Large intestine (tissue), 3 donors: ENCODE measurements around the gene ADGRB3. TPM values are rescaled to one million over a fixed set of nuclear protein-coding genes. Genes with fewer than 3 reads are reported as not detected.
A peak's percentile ranks its signal among the peaks of the same experiment; 100 is the strongest.

Source experiments
- DNase-seq, 2 donors: peaks; one replicate each; pipeline versions ENCODE4 v3.0.0 to v3.0.0-alpha.2; 2013
- H3K27ac ChIP-seq: one replicate; pipeline ENCODE4 v1.5.1; 2013; ENCODE audit warnings: low read length
- H3K27me3 ChIP-seq: 2 replicates; pipeline ENCODE4 v1.6.1; 2013; ENCODE audit warnings: low read length; ENCODE audit not compliant: control insufficient read depth, insufficient read depth
- H3K36me3 ChIP-seq: 2 replicates; pipeline ENCODE4 v1.6.1; 2013; ENCODE audit warnings: low read length; ENCODE audit not compliant: control insufficient read depth, insufficient read depth
- H3K4me1 ChIP-seq: one replicate; pipeline ENCODE4 v1.6.1; 2013; ENCODE audit warnings: low read length; ENCODE audit not compliant: control insufficient read depth, insufficient read depth
- H3K4me3 ChIP-seq: one replicate; pipeline ENCODE4 v1.5.1; 2013; ENCODE audit warnings: low read length
- H3K9me3 ChIP-seq: one replicate; pipeline ENCODE4 v1.6.1; 2013; ENCODE audit warnings: mild to moderate bottlenecking, low read depth, low read length, moderate library complexity; ENCODE audit not compliant: control insufficient read depth
- WGBS: methylation state at CpG from one replicate; pipeline ENCODE4 v1.1.5; 2013; ENCODE audit warnings: low lambda C conversion rate; ENCODE audit not compliant: insufficient coverage; 5-methylcytosine and 5-hydroxymethylcytosine counted together
- polyA plus RNA-seq: library from polyadenylated mRNA; unstranded; fragments of 120-200 nt; gene quantifications from one replicate; pipeline ENCODE4 v1.2.1, GENCODE V29; 2013

ADGRB3 gene
- polyA plus RNA-seq, 1 donor: 8.3 TPM

DNA sequence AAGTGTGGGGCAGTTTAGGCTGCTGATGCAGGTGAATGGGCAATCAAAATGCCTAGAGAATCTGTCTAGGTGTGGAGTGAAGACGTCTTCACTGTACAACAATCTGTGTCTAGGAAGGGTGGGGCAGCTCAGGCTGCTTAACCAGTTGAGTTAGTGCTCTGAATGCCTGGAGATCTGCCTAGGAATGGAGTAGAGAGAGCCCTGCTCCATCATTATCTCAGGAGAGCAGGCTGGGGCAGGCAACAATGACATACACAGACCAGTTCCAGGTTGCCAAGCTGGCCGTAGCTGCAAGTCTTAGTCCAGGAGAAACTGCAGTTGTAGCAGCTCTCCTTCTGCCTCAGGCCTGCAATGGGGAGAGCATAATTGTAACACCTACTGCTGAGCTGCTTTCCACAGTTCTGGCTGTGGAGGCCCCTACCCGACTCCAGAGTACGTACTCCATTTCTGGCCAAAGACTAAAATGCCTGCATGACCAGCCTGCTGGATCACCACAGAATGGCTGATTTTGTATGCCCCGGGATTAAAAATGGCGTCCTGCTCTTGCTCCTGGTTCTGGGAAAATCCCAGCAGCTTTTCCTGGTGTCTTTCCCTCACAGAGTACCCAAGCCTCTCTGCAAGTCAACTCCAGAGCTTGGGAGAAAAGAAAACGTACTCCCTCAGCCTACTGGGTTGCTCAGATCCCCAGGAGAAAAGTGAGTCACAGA is 545.4 kb downstream of the ADGRB3 start:
- H3K27me3 ChIP-seq: no peaks in the 10 kb centered on the region
- no CpG with 5 or more reads among the region's 7 CpGs for WGBS
- DNase-seq: no peak
- no peaks in the 10 kb centered on the region for H3K4me1 ChIP-seq
- H3K9me3 ChIP-seq: no peaks in the 10 kb centered on the region
- H3K4me3 ChIP-seq: no peak overlapping the region
- no peaks in the 10 kb centered on the region for H3K36me3 ChIP-seq
- no peak overlapping the region for H3K27ac ChIP-seq

DNA sequence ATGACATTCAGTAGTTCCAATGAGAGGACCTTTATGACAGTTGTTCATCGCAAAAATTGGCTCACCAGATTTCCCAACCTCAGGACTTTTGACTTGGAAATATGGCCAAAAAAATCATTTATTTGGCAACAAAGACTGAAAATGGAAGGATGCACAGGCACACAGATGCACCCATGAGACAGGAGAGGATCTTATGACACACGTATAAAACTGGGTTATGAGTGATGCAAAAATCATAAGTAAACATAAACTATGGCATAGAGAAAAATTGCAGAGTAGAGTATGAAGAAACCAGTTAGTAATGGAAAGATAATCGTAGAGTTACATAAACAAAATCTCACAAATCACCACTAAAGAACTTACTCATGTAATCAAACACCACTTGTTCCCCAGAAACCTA is 546.9 kb downstream of the ADGRB3 start:
- no peaks in the 10 kb centered on the region for H3K4me1 ChIP-seq
- no peaks in the 10 kb centered on the region for H3K36me3 ChIP-seq
- H3K4me3 ChIP-seq: no peak overlapping the region
- WGBS: 100% methylated on average over 1 of the region's 3 CpGs
- H3K27me3 ChIP-seq: no peaks in the 10 kb centered on the region
- no peaks in the 10 kb centered on the region for H3K9me3 ChIP-seq
- DNase-seq: no peak
- H3K27ac ChIP-seq: no peak overlapping the region

DNA sequence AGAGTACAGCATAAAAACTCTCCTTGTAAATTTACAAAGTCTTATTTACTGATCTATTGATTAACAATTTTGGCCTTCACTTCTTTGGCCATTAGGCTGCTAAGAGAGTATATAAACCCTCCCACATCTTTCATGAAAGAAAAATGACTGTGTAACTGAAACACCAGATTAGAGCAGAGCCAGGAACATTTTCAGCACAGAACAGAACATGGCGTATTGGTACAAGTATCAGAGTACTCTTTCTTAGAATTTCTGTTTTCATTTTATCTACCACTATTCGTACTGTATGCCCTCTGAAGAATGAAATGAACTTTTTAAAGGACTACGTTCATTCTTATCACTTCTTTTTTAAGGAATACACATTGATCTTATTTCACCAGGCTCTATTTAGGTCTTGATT is 550.2 kb downstream of the ADGRB3 start:
- H3K36me3 ChIP-seq: no peaks in the 10 kb centered on the region
- H3K27me3 ChIP-seq: no peaks in the 10 kb centered on the region
- no peak overlapping the region for H3K27ac ChIP-seq
- no peak overlapping the region for H3K4me3 ChIP-seq
- H3K4me1 ChIP-seq: no peaks in the 10 kb centered on the region
- WGBS: 85% methylated on average over 2 of the region's 3 CpGs
- no peak for DNase-seq
- H3K9me3 ChIP-seq: no peaks in the 10 kb centered on the region

DNA sequence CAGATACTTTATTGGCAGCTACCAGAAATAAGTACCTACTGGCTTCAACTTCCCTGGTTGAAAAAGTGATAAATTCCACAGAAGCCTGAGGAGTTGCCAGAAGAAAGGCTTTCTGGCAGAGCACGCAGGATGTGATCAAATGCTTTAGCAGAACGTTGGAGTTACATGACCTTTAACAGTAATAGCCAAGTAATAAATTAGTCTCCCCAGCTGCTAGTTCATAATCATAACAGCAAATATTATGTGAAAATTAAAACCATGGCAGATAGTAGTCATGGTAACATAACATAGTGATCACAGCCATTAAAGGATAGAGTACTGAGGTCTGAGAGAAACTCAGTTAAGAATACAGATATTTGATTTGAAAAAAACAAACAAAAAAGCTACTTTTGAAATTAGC is 567.7 kb downstream of the ADGRB3 start:
- no peaks in the 10 kb centered on the region for H3K9me3 ChIP-seq
- no peak overlapping the region for H3K4me3 ChIP-seq
- WGBS: 33% methylated on average over 2 of the region's 2 CpGs
- H3K27ac ChIP-seq: no peak overlapping the region
- peak in 1 of 2 donors; percentile 35 for DNase-seq
- no peaks in the 10 kb centered on the region for H3K4me1 ChIP-seq
- no peaks in the 10 kb centered on the region for H3K27me3 ChIP-seq
- H3K36me3 ChIP-seq: no peaks in the 10 kb centered on the region

DNA sequence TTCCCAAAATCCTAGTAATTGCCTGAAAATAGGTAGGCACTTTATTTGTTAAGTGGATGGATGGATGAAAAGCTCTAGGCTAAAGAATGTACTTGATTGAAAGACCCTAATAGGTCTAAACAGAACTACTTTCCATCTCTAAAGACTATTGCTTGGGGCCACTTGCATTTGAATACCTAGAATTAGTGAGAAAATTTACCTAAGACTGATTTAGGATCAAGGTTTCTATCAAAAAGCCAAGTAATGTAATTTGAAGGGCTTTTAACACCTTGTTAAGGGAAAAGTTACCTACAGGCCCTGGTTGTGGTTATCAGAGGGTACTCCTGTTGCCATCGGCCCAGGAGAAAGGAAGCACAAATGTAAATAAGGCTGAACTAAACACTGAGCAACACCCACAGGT is 581.0 kb downstream of the ADGRB3 start:
- no CpG with 5 or more reads among the region's 1 CpG for WGBS
- no peak for DNase-seq

DNA sequence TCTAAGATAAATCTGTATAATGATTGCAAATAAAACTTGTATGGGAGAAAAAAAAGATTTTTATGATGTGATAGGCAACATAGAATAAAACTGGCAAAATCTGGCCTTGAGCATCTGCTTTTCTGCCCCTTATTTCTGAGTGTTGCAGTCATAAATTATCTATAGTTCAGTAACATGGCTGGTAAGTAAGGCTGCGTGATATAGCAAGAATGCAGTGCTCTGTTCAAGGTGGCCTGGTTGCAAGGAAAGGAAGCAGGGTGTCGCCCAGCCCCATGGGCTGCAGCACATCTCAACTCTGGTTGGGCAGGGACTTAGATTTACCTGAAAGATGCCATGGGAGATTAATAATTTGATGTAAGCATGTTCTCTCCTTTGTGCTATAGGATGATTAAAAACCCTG is 582.3 kb downstream of the ADGRB3 start:
- Histone ChIP-seq H3K27ac (no peak overlapping the region), H3K36me3 (no peaks in the 10 kb centered on the region), H3K4me3 (no peak overlapping the region), H3K4me1 (no peaks in the 10 kb centered on the region), H3K9me3 (no peaks in the 10 kb centered on the region), H3K27me3 (no peaks in the 10 kb centered on the region)
- DNase-seq: no peak
- WGBS: no CpG with 5 or more reads among the region's 2 CpGs

More for the DNA sequence above, 581.0 kb downstream of the ADGRB3 start:
- no peaks in the 10 kb centered on the region for H3K9me3 ChIP-seq
- H3K27ac ChIP-seq: no peak overlapping the region
- H3K4me1 ChIP-seq: no peaks in the 10 kb centered on the region
- H3K27me3 ChIP-seq: no peaks in the 10 kb centered on the region
- no peaks in the 10 kb centered on the region for H3K36me3 ChIP-seq
- H3K4me3 ChIP-seq: no peak overlapping the region

DNA sequence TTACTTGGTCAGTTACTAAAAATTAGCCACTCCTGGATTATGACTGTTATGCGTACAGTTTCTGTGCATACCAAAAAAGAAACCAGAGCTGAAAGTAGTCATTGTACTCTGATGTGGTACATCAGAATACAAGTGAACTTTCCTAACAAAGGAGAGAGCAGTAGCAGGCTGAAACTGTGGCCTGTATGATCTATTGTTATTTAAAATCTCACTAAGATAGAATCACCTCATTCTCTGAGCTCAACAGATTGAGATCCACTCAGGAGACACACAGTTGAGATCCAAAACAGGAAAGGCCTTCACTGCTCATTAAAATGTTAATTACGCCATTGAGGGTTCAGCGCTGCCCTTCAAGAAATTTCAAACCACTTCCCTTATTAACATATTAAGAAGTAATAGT is 585.3 kb downstream of the ADGRB3 start:
- no peak overlapping the region for H3K27ac ChIP-seq
- no peak overlapping the region for H3K4me3 ChIP-seq
- no peaks in the 10 kb centered on the region for H3K36me3 ChIP-seq
- no peaks in the 10 kb centered on the region for H3K27me3 ChIP-seq
- DNase-seq: no peak
- H3K4me1 ChIP-seq: no peaks in the 10 kb centered on the region
- 80% methylated on average over 1 of the region's 3 CpGs for WGBS
- H3K9me3 ChIP-seq: no peaks in the 10 kb centered on the region

DNA sequence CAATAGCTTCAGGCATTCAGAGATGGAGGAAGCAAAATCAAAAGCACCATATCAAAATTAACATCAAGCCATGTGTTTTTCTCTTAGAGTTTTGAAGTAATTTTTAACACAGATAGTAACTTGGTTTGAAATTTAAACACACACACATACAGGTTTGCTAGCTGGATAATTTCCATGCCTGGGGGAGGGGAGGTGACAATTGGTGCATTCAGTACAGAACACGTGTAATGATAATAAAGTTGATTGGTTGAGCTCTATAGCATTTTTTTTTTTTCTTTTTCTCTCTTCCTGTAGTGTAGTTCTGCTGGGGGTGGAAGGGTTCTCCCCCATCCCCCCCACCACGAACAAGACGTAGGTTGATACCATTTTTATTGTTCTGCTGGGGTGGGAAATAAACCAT is 596.9 kb downstream of the ADGRB3 start:
- DNase-seq: no peak
- H3K4me3 ChIP-seq: no peak overlapping the region
- no peaks in the 10 kb centered on the region for H3K9me3 ChIP-seq
- no peaks in the 10 kb centered on the region for H3K27me3 ChIP-seq
- WGBS: 60% methylated on average over 1 of the region's 3 CpGs
- H3K27ac ChIP-seq: no peak overlapping the region
- no peaks in the 10 kb centered on the region for H3K4me1 ChIP-seq
- no peaks in the 10 kb centered on the region for H3K36me3 ChIP-seq

DNA sequence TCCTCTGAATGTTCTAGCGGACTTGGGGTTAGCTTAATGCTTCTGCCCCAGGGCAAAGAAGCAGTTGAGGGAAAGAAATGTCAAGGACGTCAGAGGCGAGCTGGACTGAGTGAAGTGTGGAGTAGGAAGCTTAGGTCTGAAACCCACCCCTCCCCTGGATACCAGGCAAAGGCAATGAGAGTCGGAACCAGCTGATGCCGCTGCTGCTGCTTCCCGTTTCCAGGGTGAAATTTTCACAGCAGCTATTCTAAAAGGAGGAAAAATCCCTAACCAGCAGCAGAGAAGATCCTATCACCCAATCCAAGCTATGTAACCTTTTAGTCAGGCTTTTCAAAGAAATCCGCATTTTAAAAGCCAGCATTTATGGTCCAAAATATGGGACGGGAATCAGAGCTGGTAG is 597.4 kb downstream of the ADGRB3 start:
- no peak overlapping the region for H3K27ac ChIP-seq

DNA sequence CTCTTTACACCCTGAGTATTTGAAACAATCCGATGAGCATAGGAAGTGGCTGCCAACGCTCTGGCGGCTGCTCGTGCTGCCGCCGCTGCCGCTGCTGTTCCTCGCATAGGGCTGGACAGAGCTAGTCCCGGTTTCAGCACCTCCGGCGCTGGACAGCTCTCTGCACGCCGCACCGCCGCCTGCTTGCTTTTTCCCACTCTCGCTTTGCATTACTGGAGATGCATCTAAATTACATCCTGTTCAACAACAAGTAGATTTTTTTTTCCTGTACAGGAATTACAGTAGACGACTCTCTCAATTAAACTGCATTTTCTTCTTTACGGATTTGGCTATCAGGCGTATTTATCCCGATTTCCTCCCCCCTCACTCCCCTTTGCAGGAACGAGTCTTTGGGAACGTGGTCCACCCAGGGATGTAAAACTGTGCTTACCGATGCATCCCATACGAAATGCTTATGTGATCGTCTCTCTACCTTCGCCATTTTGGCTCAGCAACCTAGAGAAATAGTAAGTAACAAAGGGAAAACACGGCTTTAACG is 597.9 kb downstream of the ADGRB3 start:
- peak; percentile 41 to 77 for DNase-seq
- peak overlapping the region; percentile 10 for H3K4me3 ChIP-seq
- no peaks in the 10 kb centered on the region for H3K36me3 ChIP-seq
- no peaks in the 10 kb centered on the region for H3K4me1 ChIP-seq
- WGBS: 0% methylated on average over 1 of the region's 28 CpGs
- H3K27ac ChIP-seq: no peak overlapping the region
- H3K27me3 ChIP-seq: no peaks in the 10 kb centered on the region
- H3K9me3 ChIP-seq: no peaks in the 10 kb centered on the region

More for the DNA sequence above, 597.4 kb downstream of the ADGRB3 start:
- Histone ChIP-seq H3K4me3 (no peak overlapping the region), H3K4me1 (no peaks in the 10 kb centered on the region), H3K9me3 (no peaks in the 10 kb centered on the region), H3K36me3 (no peaks in the 10 kb centered on the region), H3K27me3 (no peaks in the 10 kb centered on the region)
- WGBS: no CpG with 5 or more reads among the region's 8 CpGs
- no peak for DNase-seq

DNA sequence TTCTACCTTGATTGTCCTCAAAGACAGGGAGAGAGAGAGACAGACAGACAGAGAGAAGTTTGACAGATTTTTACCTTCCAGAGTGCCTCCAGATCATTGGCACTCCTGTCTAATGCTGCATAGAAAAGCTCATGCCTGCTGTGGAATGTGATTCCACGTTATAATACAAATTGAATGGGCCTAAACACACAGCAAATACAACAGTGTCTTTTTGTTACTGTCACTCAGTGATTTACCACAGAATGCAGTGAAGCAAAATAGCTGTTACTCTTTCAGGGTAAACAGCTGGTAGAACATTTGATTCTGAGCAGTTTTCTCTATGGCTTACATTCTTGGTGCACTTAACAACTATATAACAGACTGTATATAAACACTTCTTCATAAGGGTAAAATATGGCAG is 603.0 kb downstream of the ADGRB3 start:
- Histone ChIP-seq H3K27ac (no peak overlapping the region), H3K4me3 (no peak overlapping the region), H3K9me3 (no peaks in the 10 kb centered on the region), H3K4me1 (no peaks in the 10 kb centered on the region), H3K36me3 (no peaks in the 10 kb centered on the region), H3K27me3 (no peaks in the 10 kb centered on the region)
- DNase-seq: no peak
- no CpG with 5 or more reads among the region's 1 CpG for WGBS
